HepG2 (cell line): ENCODE results near the gene DPP3. TPM values are rescaled to one million over a fixed set of nuclear protein-coding genes. Genes with fewer than 3 reads are reported as not detected.
A peak's percentile ranks its signal among the peaks of the same experiment; 100 is the strongest.

Experiments
- ADNP ChIP-seq: sonication (generic); formaldehyde crosslinking; IDR thresholded peaks from 2 replicates; pipeline ENCODE4 v1.4.0; 2020; ENCODE audit warnings: missing genetic modification reagents
- AKAP8 ChIP-seq: sonication (generic); formaldehyde crosslinking; IDR thresholded peaks from 2 replicates; pipeline ENCODE4 v1.5.1; 2020; ENCODE audit warnings: mild to moderate bottlenecking, missing genetic modification reagents
- GATA4 ChIP-seq: sonication (generic); IDR thresholded peaks from 2 replicates; pipeline ENCODE4 v1.6.1; 2016; ENCODE audit warnings: antibody characterized with exemption, low read depth, borderline replicate concordance
- HNRNPK ChIP-seq: fragments of 200-400 bp; formaldehyde crosslinking; IDR thresholded peaks from 2 replicates; pipeline ENCODE4 v1.6.1; 2018; ENCODE audit warnings: low read length, low read depth, moderate library complexity, mild to moderate bottlenecking; ENCODE audit not compliant: poor library complexity, severe bottlenecking
- JUNB ChIP-seq: sonication (generic); formaldehyde crosslinking; IDR thresholded peaks from 2 replicates; pipeline ENCODE4 v1.8.0; 2022; ENCODE audit warnings: missing genetic modification reagents, mild to moderate bottlenecking, borderline replicate concordance
- KDM1A ChIP-seq: IDR thresholded peaks from 2 replicates; pipeline ENCODE4 v1.6.1; 2016; ENCODE audit warnings: missing compliant biosample characterization
- KMT2B ChIP-seq: IDR thresholded peaks from 2 replicates; pipeline ENCODE4 v1.6.1; 2016; ENCODE audit warnings: missing genetic modification reagents, missing compliant biosample characterization
- PAWR ChIP-seq: sonication (generic); formaldehyde crosslinking; IDR thresholded peaks from 2 replicates; pipeline ENCODE4 v1.4.0; 2020; ENCODE audit warnings: missing genetic modification reagents, mild to moderate bottlenecking, borderline replicate concordance
- RAD21 ChIP-seq: fragments of 450-650 bp; formaldehyde crosslinking; IDR thresholded peaks from 2 replicates; pipeline ENCODE4 v1.5.0; 2020; ENCODE audit warnings: mild to moderate bottlenecking
- SNRNP70 ChIP-seq: fragments of 200-400 bp; formaldehyde crosslinking; IDR thresholded peaks from 2 replicates; pipeline ENCODE4 v1.6.1; 2017; ENCODE audit warnings: mild to moderate bottlenecking, low read depth, low read length, moderate library complexity
- TCF7 ChIP-seq: sonication (generic); IDR thresholded peaks from 2 replicates; pipeline ENCODE4 v1.6.1; 2016; ENCODE audit warnings: antibody characterized with exemption, low read depth
- ZIK1 ChIP-seq: sonication (generic); formaldehyde crosslinking; IDR thresholded peaks from 2 replicates; pipeline ENCODE4 v1.5.0; 2020; ENCODE audit warnings: mild to moderate bottlenecking, low read depth, missing genetic modification reagents, borderline replicate concordance
- ZNF136 ChIP-seq: sonication (generic); formaldehyde crosslinking; IDR thresholded peaks from 2 replicates; pipeline ENCODE4 v1.8.1; 2022; ENCODE audit warnings: low read depth, mild to moderate bottlenecking, moderate library complexity, missing genetic modification reagents
- ZNF543 ChIP-seq: sonication (generic); formaldehyde crosslinking; IDR thresholded peaks from 2 replicates; pipeline ENCODE4 v1.4.0; 2020; ENCODE audit warnings: mild to moderate bottlenecking, missing genetic modification reagents
- ZNF572 ChIP-seq: sonication (generic); formaldehyde crosslinking; IDR thresholded peaks from 2 replicates; pipeline ENCODE4 v1.5.1; 2020; ENCODE audit warnings: mild to moderate bottlenecking, missing genetic modification reagents
- polyA plus RNA-seq, 8 experiments: library from polyadenylated mRNA; depleted of rRNA in 3 of 8; stranded (reverse) in 7 of 8; unstranded in 1 of 8; fragments of >200 nt; fragmentation: Illumina TruSeq in 4 of 8; extraction: Trizol in 4 of 8; gene quantifications; 2 replicates each; pipeline versions ENCODE4 v1.2.1 to v1.2.3, GENCODE V29; 2011 to 2016; ENCODE audit warnings: low read depth in 4 of 8, missing spikeins in 1 of 8, mixed read lengths in 1 of 8; ENCODE audit not compliant: insufficient read depth in 1 of 8
- total RNA-seq, 5 experiments: library from RNA; depleted of rRNA; stranded (reverse); fragments of >200 nt; fragmentation: Illumina TruSeq; extraction: Trizol; gene quantifications; 2 replicates each; pipeline ENCODE4 v1.2.3, GENCODE V29; 2016; ENCODE audit warnings: low read depth in 1 of 5
- TF ChIP-seq, protein P1 (sequence below): sonication (generic); formaldehyde crosslinking; IDR thresholded peaks from 2 replicates; pipeline ENCODE4 v1.5.0; 2020; ENCODE audit warnings: missing genetic modification reagents, mild to moderate bottlenecking, borderline replicate concordance
- TF ChIP-seq, protein P2 (sequence below): sonication (generic); formaldehyde crosslinking; IDR thresholded peaks from 2 replicates; pipeline ENCODE4 v1.5.0; 2020; ENCODE audit warnings: missing genetic modification reagents
- TF ChIP-seq, protein P3 (sequence below): IDR thresholded peaks from 2 replicates; pipeline ENCODE4 v1.4.0; 2020; ENCODE audit warnings: mild to moderate bottlenecking, missing genetic modification reagents
- TF ChIP-seq, protein P4 (sequence below): sonication (generic); formaldehyde crosslinking; IDR thresholded peaks from 2 replicates; pipeline ENCODE4 v1.5.0; 2020; ENCODE audit warnings: missing genetic modification reagents

Gene DPP3
- total and polyA plus RNA-seq, 2 of the 13 experiments (the other 11 are each of a cell fraction or from before 2014, with no cell fraction given), result 38.4 to 59.8 TPM

DNA sequence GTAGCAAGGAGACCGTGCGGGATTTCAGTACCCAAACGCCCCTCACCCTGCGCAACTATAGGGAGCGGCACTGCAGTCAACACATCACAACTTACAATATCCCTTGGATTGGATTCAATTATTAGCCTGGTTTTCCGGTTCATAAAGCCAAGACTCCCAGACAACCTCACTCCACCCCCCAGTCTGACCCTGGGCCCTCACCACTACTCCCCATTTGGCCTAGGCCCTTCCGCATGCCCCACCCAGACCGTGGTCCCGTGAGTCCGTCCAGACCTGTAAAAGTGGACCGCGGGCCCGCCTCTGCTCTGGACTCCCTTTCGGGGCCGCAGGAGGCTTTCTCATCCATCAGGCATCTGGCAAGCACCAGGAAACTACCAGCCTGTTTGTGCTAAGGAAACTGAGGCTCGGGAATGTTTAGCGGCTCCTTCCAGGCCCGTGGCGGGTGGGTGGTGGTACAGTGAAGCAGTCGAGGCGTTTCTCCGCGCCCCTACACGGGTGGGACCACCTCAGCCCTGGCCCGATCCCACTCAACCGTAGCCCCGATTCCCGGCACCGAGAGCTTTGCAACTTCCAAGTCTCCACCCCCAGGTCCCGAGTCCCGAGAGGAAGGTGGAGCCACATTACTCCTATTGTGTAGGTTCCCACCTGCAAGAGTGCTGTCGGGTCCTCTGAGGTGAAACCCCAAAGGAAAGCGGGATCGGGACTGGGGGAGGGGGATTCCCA lies 679 bp upstream of the DPP3 start (continued):
- TF ChIP-seq, protein P1, sequence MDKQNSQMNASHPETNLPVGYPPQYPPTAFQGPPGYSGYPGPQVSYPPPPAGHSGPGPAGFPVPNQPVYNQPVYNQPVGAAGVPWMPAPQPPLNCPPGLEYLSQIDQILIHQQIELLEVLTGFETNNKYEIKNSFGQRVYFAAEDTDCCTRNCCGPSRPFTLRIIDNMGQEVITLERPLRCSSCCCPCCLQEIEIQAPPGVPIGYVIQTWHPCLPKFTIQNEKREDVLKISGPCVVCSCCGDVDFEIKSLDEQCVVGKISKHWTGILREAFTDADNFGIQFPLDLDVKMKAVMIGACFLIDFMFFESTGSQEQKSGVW (CRISPR knock-in tag), result no peak
- TF ChIP-seq ADNP (CRISPR knock-in tag) (no peak), JUNB (no peak), HNRNPK (no peak), KMT2B (CRISPR knock-in tag) (no peak), PAWR (CRISPR knock-in tag) (0 out of 2 replicates have a peak, but pooled peaks have one; percentile 10), ZIK1 (CRISPR knock-in tag) (no peak), SNRNP70 (no peak), GATA4 (no peak), KDM1A (no peak), RAD21 (CRISPR knock-in tag) (0 out of 2 replicates have a peak, but pooled peaks have one; percentile 43), ZNF543 (0 out of 2 replicates have a peak, but pooled peaks have one; percentile 2), TCF7 (no peak), ZNF136 (CRISPR knock-in tag) (no peak), AKAP8 (CRISPR knock-in tag) (no peak; the same call in 1 of the 2 replicates), ZNF572 (no peak)
- TF ChIP-seq, protein P2, sequence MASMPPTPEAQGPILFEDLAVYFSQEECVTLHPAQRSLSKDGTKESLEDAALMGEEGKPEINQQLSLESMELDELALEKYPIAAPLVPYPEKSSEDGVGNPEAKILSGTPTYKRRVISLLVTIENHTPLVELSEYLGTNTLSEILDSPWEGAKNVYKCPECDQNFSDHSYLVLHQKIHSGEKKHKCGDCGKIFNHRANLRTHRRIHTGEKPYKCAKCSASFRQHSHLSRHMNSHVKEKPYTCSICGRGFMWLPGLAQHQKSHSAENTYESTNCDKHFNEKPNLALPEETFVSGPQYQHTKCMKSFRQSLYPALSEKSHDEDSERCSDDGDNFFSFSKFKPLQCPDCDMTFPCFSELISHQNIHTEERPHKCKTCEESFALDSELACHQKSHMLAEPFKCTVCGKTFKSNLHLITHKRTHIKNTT (CRISPR knock-in tag), result no peak
- TF ChIP-seq, protein P3, sequence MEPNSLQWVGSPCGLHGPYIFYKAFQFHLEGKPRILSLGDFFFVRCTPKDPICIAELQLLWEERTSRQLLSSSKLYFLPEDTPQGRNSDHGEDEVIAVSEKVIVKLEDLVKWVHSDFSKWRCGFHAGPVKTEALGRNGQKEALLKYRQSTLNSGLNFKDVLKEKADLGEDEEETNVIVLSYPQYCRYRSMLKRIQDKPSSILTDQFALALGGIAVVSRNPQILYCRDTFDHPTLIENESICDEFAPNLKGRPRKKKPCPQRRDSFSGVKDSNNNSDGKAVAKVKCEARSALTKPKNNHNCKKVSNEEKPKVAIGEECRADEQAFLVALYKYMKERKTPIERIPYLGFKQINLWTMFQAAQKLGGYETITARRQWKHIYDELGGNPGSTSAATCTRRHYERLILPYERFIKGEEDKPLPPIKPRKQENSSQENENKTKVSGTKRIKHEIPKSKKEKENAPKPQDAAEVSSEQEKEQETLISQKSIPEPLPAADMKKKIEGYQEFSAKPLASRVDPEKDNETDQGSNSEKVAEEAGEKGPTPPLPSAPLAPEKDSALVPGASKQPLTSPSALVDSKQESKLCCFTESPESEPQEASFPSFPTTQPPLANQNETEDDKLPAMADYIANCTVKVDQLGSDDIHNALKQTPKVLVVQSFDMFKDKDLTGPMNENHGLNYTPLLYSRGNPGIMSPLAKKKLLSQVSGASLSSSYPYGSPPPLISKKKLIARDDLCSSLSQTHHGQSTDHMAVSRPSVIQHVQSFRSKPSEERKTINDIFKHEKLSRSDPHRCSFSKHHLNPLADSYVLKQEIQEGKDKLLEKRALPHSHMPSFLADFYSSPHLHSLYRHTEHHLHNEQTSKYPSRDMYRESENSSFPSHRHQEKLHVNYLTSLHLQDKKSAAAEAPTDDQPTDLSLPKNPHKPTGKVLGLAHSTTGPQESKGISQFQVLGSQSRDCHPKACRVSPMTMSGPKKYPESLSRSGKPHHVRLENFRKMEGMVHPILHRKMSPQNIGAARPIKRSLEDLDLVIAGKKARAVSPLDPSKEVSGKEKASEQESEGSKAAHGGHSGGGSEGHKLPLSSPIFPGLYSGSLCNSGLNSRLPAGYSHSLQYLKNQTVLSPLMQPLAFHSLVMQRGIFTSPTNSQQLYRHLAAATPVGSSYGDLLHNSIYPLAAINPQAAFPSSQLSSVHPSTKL (CRISPR knock-in tag), result no peak
- TF ChIP-seq, protein P4, sequence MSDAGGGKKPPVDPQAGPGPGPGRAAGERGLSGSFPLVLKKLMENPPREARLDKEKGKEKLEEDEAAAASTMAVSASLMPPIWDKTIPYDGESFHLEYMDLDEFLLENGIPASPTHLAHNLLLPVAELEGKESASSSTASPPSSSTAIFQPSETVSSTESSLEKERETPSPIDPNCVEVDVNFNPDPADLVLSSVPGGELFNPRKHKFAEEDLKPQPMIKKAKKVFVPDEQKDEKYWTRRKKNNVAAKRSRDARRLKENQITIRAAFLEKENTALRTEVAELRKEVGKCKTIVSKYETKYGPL (CRISPR knock-in tag), result no peak
